ENCODE data around the gene CBFB.

The CBFB gene

GRCh38 chr16:67137605-67138004 is 108.7 kb downstream of the CBFB start:
- no peak for DNase-seq (ENCODE audit: low read depth, low spot score)
- Histone ChIP-seq H3K9ac (ENCODE audit: insufficient read length, low read depth) (no peak overlapping the region), H3K27me3 (ENCODE audit: insufficient read depth, insufficient read length) (no peaks in the 10 kb centered on the region), H3K4me1 (ENCODE audit: insufficient read depth, insufficient read length) (no peaks in the 10 kb centered on the region), H3K4me3 (ENCODE audit: insufficient read length, low read depth) (no peak overlapping the region), H3K36me3 (ENCODE audit: insufficient read depth, insufficient read length, low read length) (peaks cover 90% of the 10 kb centered on the region), H3K9me3 (ENCODE audit: insufficient read depth, low read length) (no peaks in the 10 kb centered on the region)
- TF ChIP-seq ZNF274 (IDR thresholded peaks at IDR 0.05; ENCODE audit: low read depth, low read length) = no peak
- TF ChIP-seq SUZ12 (IDR thresholded peaks at IDR 0.05; ENCODE audit: extremely low read depth, insufficient read depth, insufficient read length) = no peak
- no peak for TF ChIP-seq YY1 (IDR thresholded peaks at IDR 0.05; ENCODE audit: insufficient read depth, insufficient read length)

- Histone ChIP-seq H3K4me1 (ENCODE audit: insufficient read depth, insufficient read length) (no peaks in the 10 kb centered on the region), H3K27me3 (ENCODE audit: insufficient read depth, insufficient read length) (no peaks in the 10 kb centered on the region), H3K4me3 (ENCODE audit: insufficient read length, low read depth) (no peak overlapping the region), H3K9ac (ENCODE audit: insufficient read length, low read depth) (no peak overlapping the region), H3K36me3 (ENCODE audit: insufficient read depth, insufficient read length, low read length) (peaks cover 94% of the 10 kb centered on the region), H3K9me3 (ENCODE audit: insufficient read depth, low read length) (no peaks in the 10 kb centered on the region)
- DNase-seq (ENCODE audit: low read depth, low spot score) = no peak
- TF ChIP-seq YY1 (IDR thresholded peaks at IDR 0.05; ENCODE audit: insufficient read depth, insufficient read length) (no peak), ZNF274 (IDR thresholded peaks at IDR 0.05; ENCODE audit: low read depth, low read length) (no peak), SUZ12 (IDR thresholded peaks at IDR 0.05; ENCODE audit: extremely low read depth, insufficient read depth, insufficient read length) (no peak)
Observed at GRCh38 chr16:67141391-67141790, 112.4 kb downstream of the CBFB start.

GRCh38 chr16:67142342-67142741 is 113.4 kb downstream of the CBFB start:
- Histone ChIP-seq H3K36me3 (ENCODE audit: insufficient read depth, insufficient read length, low read length) (peaks cover 94% of the 10 kb centered on the region), H3K9ac (ENCODE audit: insufficient read length, low read depth) (no peak overlapping the region), H3K4me3 (ENCODE audit: insufficient read length, low read depth) (no peak overlapping the region), H3K9me3 (ENCODE audit: insufficient read depth, low read length) (no peaks in the 10 kb centered on the region), H3K27me3 (ENCODE audit: insufficient read depth, insufficient read length) (no peaks in the 10 kb centered on the region), H3K4me1 (ENCODE audit: insufficient read depth, insufficient read length) (no peaks in the 10 kb centered on the region)
- DNase-seq (ENCODE audit: low read depth, low spot score) = no peak
- TF ChIP-seq YY1 (IDR thresholded peaks at IDR 0.05; ENCODE audit: insufficient read depth, insufficient read length) (no peak), SUZ12 (IDR thresholded peaks at IDR 0.05; ENCODE audit: extremely low read depth, insufficient read depth, insufficient read length) (no peak), ZNF274 (IDR thresholded peaks at IDR 0.05; ENCODE audit: low read depth, low read length) (no peak)

GRCh38 chr16:67144943-67145342 is 116.0 kb downstream of the CBFB start:
- Histone ChIP-seq H3K36me3 (ENCODE audit: insufficient read depth, insufficient read length, low read length) (peaks cover 98% of the 10 kb centered on the region), H3K9ac (ENCODE audit: insufficient read length, low read depth) (no peak overlapping the region), H3K27me3 (ENCODE audit: insufficient read depth, insufficient read length) (no peaks in the 10 kb centered on the region), H3K4me3 (ENCODE audit: insufficient read length, low read depth) (no peak overlapping the region), H3K9me3 (ENCODE audit: insufficient read depth, low read length) (no peaks in the 10 kb centered on the region; the same call in 1 of the 2 replicates), H3K4me1 (ENCODE audit: insufficient read depth, insufficient read length) (peaks cover 2% of the 10 kb centered on the region)
- DNase-seq (ENCODE audit: low read depth, low spot score) = no peak
- TF ChIP-seq YY1 (IDR thresholded peaks at IDR 0.05; ENCODE audit: insufficient read depth, insufficient read length) (no peak), ZNF274 (IDR thresholded peaks at IDR 0.05; ENCODE audit: low read depth, low read length) (no peak)

- H3K36me3 ChIP-seq (ENCODE audit: insufficient read depth, insufficient read length, low read length) = peaks cover 91% of the 10 kb centered on the region
- TF ChIP-seq SUZ12 (IDR thresholded peaks at IDR 0.05; ENCODE audit: extremely low read depth, insufficient read depth, insufficient read length) (no peak), YY1 (IDR thresholded peaks at IDR 0.05; ENCODE audit: insufficient read depth, insufficient read length) (no peak), ZNF274 (IDR thresholded peaks at IDR 0.05; ENCODE audit: low read depth, low read length) (no peak)
- no peak for DNase-seq (ENCODE audit: low read depth, low spot score)
- no peaks in the 10 kb centered on the region for H3K27me3 ChIP-seq (ENCODE audit: insufficient read depth, insufficient read length)
- no peak overlapping the region for H3K9ac ChIP-seq (ENCODE audit: insufficient read length, low read depth)
- H3K4me1 ChIP-seq (ENCODE audit: insufficient read depth, insufficient read length) = peaks cover 2% of the 10 kb centered on the region
- no peaks in the 10 kb centered on the region; the same call in 1 of the 2 replicates for H3K9me3 ChIP-seq (ENCODE audit: insufficient read depth, low read length)
- H3K4me3 ChIP-seq (ENCODE audit: insufficient read length, low read depth) = no peak overlapping the region
Observed at GRCh38 chr16:67145746-67146145, 116.8 kb downstream of the CBFB start.

- Histone ChIP-seq H3K27me3 (ENCODE audit: insufficient read depth, insufficient read length) (peaks cover 2% of the 10 kb centered on the region), H3K9me3 (ENCODE audit: insufficient read depth, low read length) (no peaks in the 10 kb centered on the region; the same call in 1 of the 2 replicates), H3K4me1 (ENCODE audit: insufficient read depth, insufficient read length) (peaks cover 9% of the 10 kb centered on the region), H3K4me3 (ENCODE audit: insufficient read length, low read depth) (no peak overlapping the region), H3K9ac (ENCODE audit: insufficient read length, low read depth) (no peak overlapping the region), H3K36me3 (ENCODE audit: insufficient read depth, insufficient read length, low read length) (peaks cover 81% of the 10 kb centered on the region)
- DNase-seq (ENCODE audit: low read depth, low spot score) = no peak
- TF ChIP-seq ZNF274 (IDR thresholded peaks at IDR 0.05; ENCODE audit: low read depth, low read length) (no peak), YY1 (IDR thresholded peaks at IDR 0.05; ENCODE audit: insufficient read depth, insufficient read length) (no peak), SUZ12 (IDR thresholded peaks at IDR 0.05; ENCODE audit: extremely low read depth, insufficient read depth, insufficient read length) (no peak)
Observed at GRCh38 chr16:67146523-67147357, 117.8 kb downstream of the CBFB start.

GRCh38 chr16:67147437-67148140 is 118.6 kb downstream of the CBFB start:
- no peak for DNase-seq (ENCODE audit: low read depth, low spot score)
- Histone ChIP-seq H3K4me3 (ENCODE audit: insufficient read length, low read depth) (no peak overlapping the region), H3K4me1 (ENCODE audit: insufficient read depth, insufficient read length) (peaks cover 12% of the 10 kb centered on the region), H3K9me3 (ENCODE audit: insufficient read depth, low read length) (no peaks in the 10 kb centered on the region; the same call in 1 of the 2 replicates), H3K27me3 (ENCODE audit: insufficient read depth, insufficient read length) (peaks cover 6% of the 10 kb centered on the region), H3K9ac (ENCODE audit: insufficient read length, low read depth) (no peak overlapping the region), H3K36me3 (ENCODE audit: insufficient read depth, insufficient read length, low read length) (peaks cover 73% of the 10 kb centered on the region)
- TF ChIP-seq YY1 (IDR thresholded peaks at IDR 0.05; ENCODE audit: insufficient read depth, insufficient read length) (no peak), ZNF274 (IDR thresholded peaks at IDR 0.05; ENCODE audit: low read depth, low read length) (no peak), SUZ12 (IDR thresholded peaks at IDR 0.05; ENCODE audit: extremely low read depth, insufficient read depth, insufficient read length) (no peak)

Measured in NT2/D1 (cell line).